SKM-1 treated with dmso at 0.1 percent for 144 hours (cell line): ENCODE measurements around the gene SYT13.

Experiments
- DNase-seq: peaks from one replicate; lab custom pipeline; 2025; ENCODE audit not compliant: unreplicated experiment; lab: John Stamatoyannopoulos, UW

Gene SYT13

DNA sequence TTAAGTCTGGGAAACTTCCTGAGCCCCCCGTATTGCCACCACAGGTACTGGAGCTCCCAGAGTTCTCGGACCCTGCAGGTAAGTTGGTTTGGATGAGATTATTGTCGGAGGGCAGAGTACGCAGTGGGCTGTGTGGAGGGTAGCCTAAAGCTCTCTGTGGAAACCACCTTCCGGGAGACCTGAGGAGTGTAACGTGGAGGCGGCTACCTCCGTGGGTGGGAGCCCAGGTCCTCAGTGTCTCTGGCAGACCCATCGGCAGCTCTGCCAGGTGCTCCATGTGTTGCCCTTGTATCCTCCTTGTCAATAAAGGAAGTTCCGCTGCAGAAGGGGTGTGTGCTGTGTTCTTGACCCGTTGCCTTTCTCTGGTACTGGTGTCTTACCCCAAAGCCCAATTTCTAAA lies 61.4 kb downstream of the SYT13 start:
- no peak for DNase-seq

GRCh38 chr11:45223496-45223895 lies 62.6 kb downstream of the SYT13 start:
- DNase-seq, result no peak

DNA sequence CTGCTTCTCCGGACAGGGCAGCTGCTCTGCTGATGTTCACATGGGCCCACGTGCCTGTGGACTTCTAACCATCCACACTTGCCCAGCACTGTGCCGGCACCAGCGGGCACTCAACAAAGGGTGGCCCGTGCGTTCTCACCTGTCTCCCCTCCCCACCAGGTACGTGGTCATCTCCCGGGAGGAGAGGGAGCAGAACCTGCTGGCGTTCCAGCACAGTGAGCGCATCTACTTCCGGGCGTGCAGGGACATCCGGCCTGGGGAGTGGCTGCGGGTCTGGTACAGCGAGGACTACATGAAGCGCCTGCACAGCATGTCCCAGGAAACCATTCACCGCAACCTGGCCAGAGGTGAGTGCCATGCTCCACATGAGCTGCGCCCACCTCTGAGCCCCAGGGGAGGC lies 66.7 kb downstream of the SYT13 start:
- no peak for DNase-seq

GRCh38 chr11:45218705-45219104 lies 67.4 kb downstream of the SYT13 start:
- no peak for DNase-seq

- DNase-seq, result no peak
Observed at GRCh38 chr11:45217991-45218390, 68.2 kb downstream of the SYT13 start.

DNA sequence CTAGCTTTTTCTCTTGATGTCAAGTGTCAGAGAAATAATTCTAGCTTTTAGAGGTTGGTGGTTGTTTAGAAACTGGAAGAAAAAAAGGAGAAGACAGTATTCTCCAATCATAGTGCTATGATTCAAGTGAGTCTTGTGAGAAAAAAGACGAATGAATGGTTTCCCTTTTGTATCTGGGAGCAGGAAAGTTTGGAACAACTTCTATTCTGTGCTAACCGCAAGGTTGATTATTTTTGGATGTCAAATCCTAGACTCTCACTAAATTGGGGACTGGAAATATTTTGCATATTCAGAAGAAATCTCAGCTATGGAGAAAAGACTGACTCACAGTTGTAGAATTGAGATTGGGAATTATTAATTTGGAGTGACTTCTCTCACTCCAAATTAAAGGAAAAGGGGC lies 69.2 kb downstream of the SYT13 start:
- DNase-seq, result no peak

- DNase-seq, result no peak
Observed at GRCh38 chr11:45216031-45216430, 70.1 kb downstream of the SYT13 start.

GRCh38 chr11:45215098-45215865 lies 70.9 kb downstream of the SYT13 start:
- no peak for DNase-seq

GRCh38 chr11:45213717-45214116 lies 72.4 kb downstream of the SYT13 start:
- DNase-seq, result no peak

- no peak for DNase-seq
Observed at GRCh38 chr11:45213316-45213665, 72.8 kb downstream of the SYT13 start.

GRCh38 chr11:45212566-45213315 lies 73.4 kb downstream of the SYT13 start:
- DNase-seq, result no peak

GRCh38 chr11:45211732-45212131 lies 74.4 kb downstream of the SYT13 start:
- DNase-seq, result no peak

DNA sequence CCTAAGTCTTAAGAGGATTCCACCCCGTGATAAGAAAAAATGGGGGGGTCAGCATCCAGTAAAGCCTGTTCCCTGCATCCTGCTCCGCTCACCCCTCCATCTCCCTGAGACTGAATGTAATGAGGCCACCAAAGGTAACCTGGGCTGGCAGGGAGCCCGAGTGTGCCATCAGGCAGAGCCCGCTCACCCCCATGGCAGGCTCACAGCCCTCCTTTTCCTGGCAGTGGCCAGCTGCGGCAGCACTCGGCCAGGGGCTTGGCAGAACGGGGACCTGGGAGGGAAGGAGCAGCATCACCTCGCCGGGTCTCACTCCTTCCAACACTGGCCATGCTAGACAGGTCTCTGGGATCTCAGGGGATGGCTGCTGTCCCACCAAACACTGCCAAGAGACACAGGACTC lies 75.3 kb downstream of the SYT13 start:
- DNase-seq, result no peak

- DNase-seq, result no peak
Observed at GRCh38 chr11:45209891-45210699, 76.0 kb downstream of the SYT13 start.

DNA sequence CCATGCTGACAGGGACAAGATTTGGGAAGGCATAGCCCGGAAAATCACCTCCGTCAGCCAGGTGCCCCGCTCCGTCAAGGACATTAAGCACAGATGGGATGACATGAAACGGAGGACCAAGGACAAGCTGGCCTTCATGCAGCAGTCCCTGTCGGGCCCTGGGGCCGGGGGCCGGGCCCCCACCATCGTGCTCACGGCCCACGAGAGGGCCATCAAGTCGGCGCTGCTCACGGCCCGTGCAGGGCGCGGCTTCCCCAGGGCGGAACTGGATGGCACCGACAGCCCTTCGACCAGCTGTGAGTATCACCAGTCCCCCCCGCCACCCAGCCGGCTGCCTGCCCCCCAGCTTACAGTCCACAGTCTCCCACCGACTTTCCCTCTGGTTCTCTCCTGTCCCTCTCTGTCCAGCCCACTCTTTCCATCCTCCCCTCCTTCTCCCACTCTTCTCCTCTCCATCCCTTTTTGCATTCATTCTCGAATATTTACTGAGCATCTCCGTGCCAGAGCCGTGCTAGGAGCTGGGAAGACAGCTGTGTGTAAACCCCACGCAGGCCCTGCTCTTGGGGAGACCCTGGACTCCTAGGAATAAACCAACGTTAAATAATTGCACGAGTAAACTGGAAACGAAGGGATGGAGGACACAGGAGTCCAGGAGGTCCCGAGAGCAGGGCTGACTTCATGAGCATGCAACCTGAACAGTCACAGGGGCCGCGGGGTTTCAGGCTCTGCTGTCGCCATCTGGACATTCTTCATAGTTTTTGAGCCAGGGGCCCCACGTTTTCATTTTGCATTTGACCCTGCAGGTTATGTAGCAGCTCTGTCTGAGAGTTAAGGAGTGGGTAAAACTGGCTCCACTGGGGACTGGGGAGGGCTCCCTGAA lies 76.9 kb downstream of the SYT13 start:
- DNase-seq, result no peak

GRCh38 chr11:45208135-45208534 lies 78.0 kb downstream of the SYT13 start:
- no peak for DNase-seq

- no peak for DNase-seq
Observed at GRCh38 chr11:45205978-45206377, 80.2 kb downstream of the SYT13 start.

GRCh38 chr11:45204761-45205160 lies 81.4 kb downstream of the SYT13 start:
- DNase-seq, result no peak

GRCh38 chr11:45193695-45194094 lies 92.4 kb downstream of the SYT13 start:
- DNase-seq, result no peak
